Mesothelial cell of epicardium (in vitro differentiated cells): ENCODE data around the gene TRIB2. TPM values are rescaled to one million over a fixed set of nuclear protein-coding genes. Genes with fewer than 3 reads are reported as not detected.

Experiments used
- DNase-seq, 2 experiments: peaks; one replicate each; pipeline ENCODE4 v3.0.0; 2021; ENCODE audit warnings: low spot score in 2 of 2; ENCODE audit not compliant: unreplicated experiment in 2 of 2
- H3K27ac Mint-ChIP-seq: 2 replicates; pipeline ENCODE4 v1.8.0; 2021; ENCODE audit warnings: mixed read lengths
- H3K27me3 Mint-ChIP-seq: 2 replicates; pipeline ENCODE4 v1.8.0; 2021; ENCODE audit warnings: low read depth, mixed read lengths
- H3K36me3 Mint-ChIP-seq: 2 replicates; pipeline ENCODE4 v1.8.0; 2021; ENCODE audit warnings: mixed read lengths
- H3K4me1 Mint-ChIP-seq: 2 replicates; pipeline ENCODE4 v1.8.0; 2021; ENCODE audit warnings: mixed read lengths
- H3K4me3 Mint-ChIP-seq: 2 replicates; pipeline ENCODE4 v1.8.0; 2021; ENCODE audit warnings: mild to moderate bottlenecking, moderate library complexity, mixed read lengths
- H3K9me3 Mint-ChIP-seq: 2 replicates; pipeline ENCODE4 v1.8.0; 2021; ENCODE audit warnings: mixed read lengths
- total RNA-seq: library from RNA; stranded (reverse); gene quantifications from 3 replicates; pipeline ENCODE4 v1.2.1, GENCODE V29; 2021
- TF ChIP-seq, protein P1 (sequence below): fragments of 200-600 bp; sonication (generic); IDR thresholded peaks from one replicate; pipeline ENCODE4 v1.5.0; 2021; ENCODE audit warnings: antibody characterized with exemption; ENCODE audit not compliant: unreplicated experiment

The TRIB2 gene
- total RNA-seq, 1 donor from 2014 or later = 25.4 TPM

DNA sequence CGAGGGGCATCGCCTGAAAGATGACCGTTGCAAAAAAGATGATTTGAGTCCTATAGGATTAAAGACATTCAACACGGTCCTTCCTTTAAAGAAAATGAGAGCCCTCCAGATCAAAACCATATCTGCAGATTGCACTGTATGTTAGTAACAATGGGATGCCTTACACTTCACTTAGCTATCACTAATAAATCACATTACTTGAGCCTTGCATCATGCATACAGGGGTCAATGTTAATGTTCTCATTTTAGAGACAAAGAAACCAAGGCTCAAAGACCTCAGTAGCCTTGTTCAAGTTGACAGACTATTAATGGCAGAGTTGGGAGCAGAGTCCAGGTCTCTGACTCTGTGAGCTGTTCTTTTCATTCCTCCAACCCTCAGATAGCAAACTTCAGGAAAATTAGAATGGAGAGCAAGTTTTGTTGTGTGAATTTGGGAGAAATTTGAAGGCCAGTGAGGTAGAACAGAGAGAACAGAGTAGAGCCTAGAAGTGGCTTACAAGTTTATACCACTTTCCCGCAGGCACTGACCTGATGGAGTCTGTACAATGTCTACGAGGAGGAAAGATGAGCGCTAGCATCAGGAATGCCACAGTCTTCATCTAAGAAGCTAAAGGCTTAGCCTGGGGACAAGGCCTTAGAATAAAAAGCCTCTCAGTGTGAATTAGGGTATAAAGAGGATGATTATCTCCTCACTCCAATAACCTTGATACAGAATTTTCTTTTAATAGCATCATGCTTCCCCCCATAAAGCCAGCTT, 48.3 kb downstream of the TRIB2 start:
- DNase-seq = no peak
- Mint-ChIP-seq H3K9me3 (peaks cover 6% of the 10 kb centered on the region), H3K4me1 (no peaks in the 10 kb centered on the region), H3K27ac (no peak overlapping the region), H3K27me3 (peaks cover 33% of the 10 kb centered on the region), H3K36me3 (no peaks in the 10 kb centered on the region), H3K4me3 (no peak overlapping the region)
- TF ChIP-seq, protein P1, sequence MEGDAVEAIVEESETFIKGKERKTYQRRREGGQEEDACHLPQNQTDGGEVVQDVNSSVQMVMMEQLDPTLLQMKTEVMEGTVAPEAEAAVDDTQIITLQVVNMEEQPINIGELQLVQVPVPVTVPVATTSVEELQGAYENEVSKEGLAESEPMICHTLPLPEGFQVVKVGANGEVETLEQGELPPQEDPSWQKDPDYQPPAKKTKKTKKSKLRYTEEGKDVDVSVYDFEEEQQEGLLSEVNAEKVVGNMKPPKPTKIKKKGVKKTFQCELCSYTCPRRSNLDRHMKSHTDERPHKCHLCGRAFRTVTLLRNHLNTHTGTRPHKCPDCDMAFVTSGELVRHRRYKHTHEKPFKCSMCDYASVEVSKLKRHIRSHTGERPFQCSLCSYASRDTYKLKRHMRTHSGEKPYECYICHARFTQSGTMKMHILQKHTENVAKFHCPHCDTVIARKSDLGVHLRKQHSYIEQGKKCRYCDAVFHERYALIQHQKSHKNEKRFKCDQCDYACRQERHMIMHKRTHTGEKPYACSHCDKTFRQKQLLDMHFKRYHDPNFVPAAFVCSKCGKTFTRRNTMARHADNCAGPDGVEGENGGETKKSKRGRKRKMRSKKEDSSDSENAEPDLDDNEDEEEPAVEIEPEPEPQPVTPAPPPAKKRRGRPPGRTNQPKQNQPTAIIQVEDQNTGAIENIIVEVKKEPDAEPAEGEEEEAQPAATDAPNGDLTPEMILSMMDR = no peak

- Mint-ChIP-seq H3K36me3 (no peaks in the 10 kb centered on the region), H3K27me3 (peaks cover 45% of the 10 kb centered on the region), H3K27ac (no peak overlapping the region), H3K4me1 (peaks cover under 1% of the 10 kb centered on the region), H3K4me3 (no peak overlapping the region), H3K9me3 (peaks cover 6% of the 10 kb centered on the region)
- TF ChIP-seq, protein P1 = no peak
- no peak for DNase-seq
Measured at GRCh38 chr2:12766421-12766879, 49.7 kb downstream of the TRIB2 start.

- peaks cover 6% of the 10 kb centered on the region for H3K9me3 Mint-ChIP-seq
- H3K27me3 Mint-ChIP-seq = peaks cover 45% of the 10 kb centered on the region
- no peaks in the 10 kb centered on the region for H3K36me3 Mint-ChIP-seq
- no peak overlapping the region for H3K27ac Mint-ChIP-seq
- TF ChIP-seq, protein P1 = no peak
- no peak for DNase-seq
- peaks cover 5% of the 10 kb centered on the region for H3K4me1 Mint-ChIP-seq
- H3K4me3 Mint-ChIP-seq = no peak overlapping the region
Measured at GRCh38 chr2:12767541-12767940, 50.8 kb downstream of the TRIB2 start.

DNA sequence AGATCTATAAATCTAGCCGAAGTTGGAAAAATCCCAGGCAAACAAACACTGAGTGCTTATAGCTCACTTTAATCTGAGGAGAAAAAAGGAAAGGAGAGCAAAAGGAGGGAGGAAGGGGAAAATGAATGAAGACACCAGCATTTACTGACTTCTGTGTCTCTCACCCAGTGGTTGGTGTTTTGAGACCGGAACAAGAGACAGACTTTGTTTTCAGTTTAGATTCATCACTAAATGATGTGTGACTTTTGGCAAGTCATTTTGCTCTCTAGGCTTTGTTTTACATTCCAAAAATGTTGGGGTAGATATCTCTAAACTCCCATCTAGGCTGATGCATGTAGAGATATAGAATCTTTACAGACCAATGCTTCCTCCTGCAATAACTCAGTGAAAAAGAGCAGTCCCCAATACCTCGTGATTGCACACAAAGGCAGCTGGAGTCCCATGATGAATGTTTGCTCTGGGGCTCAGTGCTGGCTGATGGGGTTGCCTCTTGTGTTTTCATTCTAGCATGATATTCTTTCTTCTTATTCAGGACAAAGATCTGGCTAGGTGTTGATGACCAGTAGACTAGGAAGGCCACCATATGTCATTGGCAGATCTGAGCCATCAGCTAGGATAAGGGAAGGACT, 51.4 kb downstream of the TRIB2 start:
- H3K36me3 Mint-ChIP-seq = no peaks in the 10 kb centered on the region
- no peak overlapping the region for H3K4me3 Mint-ChIP-seq
- H3K4me1 Mint-ChIP-seq = peaks cover 5% of the 10 kb centered on the region
- no peak overlapping the region for H3K27ac Mint-ChIP-seq
- peaks cover 45% of the 10 kb centered on the region for H3K27me3 Mint-ChIP-seq
- TF ChIP-seq, protein P1 = no peak
- H3K9me3 Mint-ChIP-seq = peaks cover 6% of the 10 kb centered on the region
- no peak for DNase-seq

DNA sequence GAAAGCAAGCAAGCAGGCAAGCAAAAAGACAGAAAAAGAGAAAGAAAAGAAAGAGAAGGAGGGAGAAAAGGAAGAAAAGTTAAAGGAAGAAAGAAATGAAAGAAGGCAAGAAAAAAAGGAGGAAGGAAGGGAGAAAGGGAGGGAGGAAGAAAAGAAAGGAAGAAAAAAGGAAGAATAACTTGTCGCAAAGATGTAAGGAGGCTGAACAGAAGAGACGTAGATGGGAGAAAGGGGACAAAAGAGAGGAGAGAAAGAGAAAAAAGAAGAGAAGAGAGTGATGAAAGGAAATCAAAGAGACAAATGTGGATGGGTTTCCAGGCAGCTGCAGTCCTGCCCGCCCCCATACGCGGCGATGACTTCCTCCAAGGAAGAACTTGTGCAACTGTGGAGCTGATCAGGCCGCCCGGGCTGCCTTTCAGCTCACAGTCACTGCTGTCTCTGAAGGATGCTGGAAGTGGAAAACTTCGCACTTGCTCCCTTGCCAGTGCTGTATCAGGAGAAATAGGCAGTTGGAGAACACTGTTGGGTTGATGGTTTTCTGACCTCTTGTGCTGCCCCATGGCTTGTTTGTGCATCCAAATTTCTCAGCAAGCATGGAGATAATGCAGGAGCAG, 52.9 kb downstream of the TRIB2 start:
- no peak overlapping the region for H3K27ac Mint-ChIP-seq
- no peaks in the 10 kb centered on the region for H3K36me3 Mint-ChIP-seq
- H3K4me1 Mint-ChIP-seq = peaks cover 18% of the 10 kb centered on the region

More for the DNA sequence above, 52.9 kb downstream of the TRIB2 start:
- Mint-ChIP-seq H3K4me3 (no peak overlapping the region), H3K9me3 (peaks cover 2% of the 10 kb centered on the region), H3K27me3 (peaks cover 45% of the 10 kb centered on the region)
- DNase-seq = no peak
- TF ChIP-seq, protein P1 = no peak
